Measurements from ENCODE around the gene COL9A3. TPM values are rescaled to one million over a fixed set of nuclear protein-coding genes. Genes with fewer than 3 reads are reported as not detected.

Gene COL9A3
- total RNA-seq, 1 donor from 2014 or later: 576 TPM

- Mint-ChIP-seq H3K27me3 (ENCODE audit: low read depth) (no peaks in the 10 kb centered on the region), H3K27ac (peak overlapping the region; percentile 68), H3K36me3 (no peaks in the 10 kb centered on the region), H3K9me3 (no peaks in the 10 kb centered on the region), H3K4me1 (peaks cover 38% of the 10 kb centered on the region), H3K4me3 (no peak overlapping the region)
- TF ChIP-seq CTCF (IDR thresholded peaks at IDR 0.05; ENCODE audit: unreplicated experiment): no peak
- DNase-seq (ENCODE audit: low spot score in 2 of 2, unreplicated experiment in 2 of 2): no peak
These were observed 42.8 kb upstream of the COL9A3 start for GRCh38 chr20:62773845-62774714.

- Mint-ChIP-seq H3K27ac (no peak overlapping the region), H3K27me3 (ENCODE audit: low read depth) (no peaks in the 10 kb centered on the region), H3K4me1 (peaks cover 32% of the 10 kb centered on the region), H3K4me3 (no peak overlapping the region), H3K36me3 (no peaks in the 10 kb centered on the region), H3K9me3 (no peaks in the 10 kb centered on the region)
- DNase-seq (ENCODE audit: low spot score in 2 of 2, unreplicated experiment in 2 of 2): no peak
- no peak for TF ChIP-seq CTCF (IDR thresholded peaks at IDR 0.05; ENCODE audit: unreplicated experiment)
These were observed 42.1 kb upstream of the COL9A3 start for GRCh38 chr20:62774762-62775161.

GRCh38 chr20:62775206-62775605, 41.6 kb upstream of the COL9A3 start:
- peaks cover 31% of the 10 kb centered on the region for H3K4me1 Mint-ChIP-seq
- no peaks in the 10 kb centered on the region for H3K36me3 Mint-ChIP-seq
- no peaks in the 10 kb centered on the region for H3K27me3 Mint-ChIP-seq (ENCODE audit: low read depth)
- H3K4me3 Mint-ChIP-seq: no peak overlapping the region
- no peak for DNase-seq (ENCODE audit: low spot score in 2 of 2, unreplicated experiment in 2 of 2)
- H3K9me3 Mint-ChIP-seq: no peaks in the 10 kb centered on the region
- H3K27ac Mint-ChIP-seq: no peak overlapping the region
- no peak for TF ChIP-seq CTCF (IDR thresholded peaks at IDR 0.05; ENCODE audit: unreplicated experiment)

GRCh38 chr20:62776035-62776691, 40.7 kb upstream of the COL9A3 start:
- peaks cover 31% of the 10 kb centered on the region for H3K4me1 Mint-ChIP-seq
- H3K9me3 Mint-ChIP-seq: no peaks in the 10 kb centered on the region
- no peak overlapping the region for H3K27ac Mint-ChIP-seq
- DNase-seq (ENCODE audit: low spot score in 2 of 2, unreplicated experiment in 2 of 2): no peak
- TF ChIP-seq CTCF (IDR thresholded peaks at IDR 0.05; ENCODE audit: unreplicated experiment): no peak
- no peaks in the 10 kb centered on the region for H3K27me3 Mint-ChIP-seq (ENCODE audit: low read depth)
- H3K4me3 Mint-ChIP-seq: no peak overlapping the region
- no peaks in the 10 kb centered on the region for H3K36me3 Mint-ChIP-seq

- DNase-seq (ENCODE audit: low spot score in 2 of 2, unreplicated experiment in 2 of 2): no peak
- H3K4me3 Mint-ChIP-seq: no peak overlapping the region
- H3K27me3 Mint-ChIP-seq (ENCODE audit: low read depth): no peaks in the 10 kb centered on the region
- H3K4me1 Mint-ChIP-seq: peaks cover 31% of the 10 kb centered on the region
- H3K9me3 Mint-ChIP-seq: no peaks in the 10 kb centered on the region
- no peaks in the 10 kb centered on the region for H3K36me3 Mint-ChIP-seq
- H3K27ac Mint-ChIP-seq: no peak overlapping the region
- TF ChIP-seq CTCF (IDR thresholded peaks at IDR 0.05; ENCODE audit: unreplicated experiment): no peak
These were observed 39.9 kb upstream of the COL9A3 start for GRCh38 chr20:62776692-62777527.

Measured in mesothelial cell of epicardium (in vitro differentiated cells).